HG02970 (cell line): Measurements from ENCODE around the gene U2AF2.
"Not testable (repeated sequence)": the region's sequence is repeated elsewhere in the genome, so short reads cannot be mapped to it uniquely, and the experiment has no call there.

Source experiments
- ATAC-seq: cut with Tn5 transposase; IDR thresholded peaks from one replicate; pipeline ENCODE4 v1.9.1; 2021; ENCODE audit warnings: mild to moderate bottlenecking, moderate library complexity, moderate number of reproducible peaks; ENCODE audit not compliant: unreplicated experiment, low FRiP score

Gene U2AF2

DNA sequence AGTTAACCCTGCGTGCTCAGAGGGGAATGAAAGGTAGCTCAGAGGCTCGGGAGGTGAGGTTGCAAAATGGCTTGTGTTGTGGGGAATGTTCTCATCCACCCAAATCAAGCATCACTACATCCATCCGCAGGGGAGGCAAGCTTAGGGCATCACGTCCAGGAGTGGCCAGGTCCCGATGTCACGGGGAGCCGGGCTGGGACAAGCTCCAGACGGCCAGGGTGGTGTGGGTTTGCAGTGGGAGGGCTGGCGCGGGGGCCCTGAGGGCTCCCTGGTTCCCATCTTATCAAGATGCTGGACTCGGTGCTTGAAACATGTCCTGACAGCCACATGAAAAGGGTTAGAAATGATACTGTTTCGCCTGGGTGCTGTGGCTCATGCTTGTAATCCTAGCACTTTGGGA lies 46.0 kb downstream of the U2AF2 start:
- no peak for ATAC-seq

DNA sequence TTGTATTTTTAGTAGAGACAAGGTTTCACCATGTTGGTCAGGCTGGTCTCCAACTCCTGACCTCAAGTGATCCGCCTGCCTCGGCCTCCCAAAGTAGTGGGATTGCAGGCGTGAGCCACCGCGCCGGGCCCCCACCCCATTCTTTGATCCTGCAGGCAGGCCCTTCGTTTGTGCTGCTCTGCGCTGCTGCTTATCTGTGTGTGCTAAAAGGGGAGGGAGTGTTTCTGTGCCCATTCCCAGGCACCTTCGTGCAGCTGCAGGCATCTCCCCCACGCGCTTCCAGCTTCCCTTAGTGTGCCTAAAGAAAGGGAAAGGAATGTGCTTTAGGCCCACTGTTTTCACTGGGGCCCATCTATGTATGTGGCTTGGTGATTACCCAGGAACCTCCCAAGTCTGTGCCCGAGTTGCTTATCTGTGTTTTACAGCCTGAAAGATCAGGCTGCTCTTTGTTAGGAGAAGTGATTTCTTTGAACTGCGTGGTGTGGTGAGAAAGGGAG lies 47.3 kb downstream of the U2AF2 start:
- ATAC-seq, result no peak

DNA sequence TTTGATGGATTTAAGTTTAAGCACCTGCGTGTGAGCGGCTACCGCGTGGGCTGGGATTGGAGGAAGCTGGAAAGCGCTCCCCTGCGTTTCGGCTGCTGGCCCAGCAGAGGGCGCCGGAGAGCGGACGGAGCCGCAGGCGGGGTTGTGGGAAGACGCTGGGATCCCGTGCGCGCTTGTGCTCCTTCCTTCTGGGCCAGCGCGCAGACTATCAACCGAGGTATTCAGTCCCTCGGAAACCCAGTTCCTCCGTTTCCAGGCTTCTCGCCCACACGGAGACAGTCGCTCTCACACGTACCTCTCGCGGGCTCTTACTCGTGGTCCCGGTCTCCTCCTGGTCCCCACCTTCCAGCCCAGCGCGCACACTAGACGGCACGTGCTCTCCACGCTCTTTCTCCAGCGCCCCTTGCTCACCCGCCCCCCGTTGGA lies 49.0 kb downstream of the U2AF2 start:
- no peak for ATAC-seq

DNA sequence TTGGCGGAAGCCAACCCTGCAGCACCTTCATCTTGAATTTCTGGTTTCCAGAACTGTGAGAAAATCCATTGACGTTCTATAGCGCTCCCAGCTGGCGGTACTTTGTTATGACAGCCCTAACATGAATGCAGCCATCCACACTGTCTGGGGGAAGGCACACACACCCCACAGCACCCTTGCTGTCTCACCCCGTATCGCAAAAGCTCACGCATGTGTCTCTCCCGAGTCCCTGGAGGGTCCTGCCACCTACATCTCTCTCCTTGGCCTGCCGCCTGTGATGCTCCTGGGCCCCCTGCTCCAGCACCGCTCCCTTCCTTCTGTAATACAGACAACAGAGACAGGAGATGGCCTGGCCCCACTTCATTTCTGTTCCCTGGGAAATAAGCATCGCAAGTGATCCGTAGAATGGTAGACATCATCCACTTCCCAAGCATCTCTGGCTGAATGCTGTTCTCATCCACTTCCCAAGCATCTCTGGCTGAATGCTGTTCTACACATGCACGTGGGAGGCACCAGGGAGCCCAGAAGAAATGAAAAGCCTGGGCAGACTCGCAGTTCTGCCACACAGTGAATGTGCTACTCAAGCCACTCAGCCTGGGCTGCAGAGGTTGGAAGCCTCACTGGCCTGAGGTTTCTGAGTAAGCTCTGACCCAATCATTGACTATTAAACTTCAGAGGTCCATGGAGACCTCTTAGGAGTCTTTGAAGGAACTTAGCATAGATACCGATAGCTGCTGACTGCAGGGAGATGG lies 49.8 kb downstream of the U2AF2 start:
- ATAC-seq, result no peak

DNA sequence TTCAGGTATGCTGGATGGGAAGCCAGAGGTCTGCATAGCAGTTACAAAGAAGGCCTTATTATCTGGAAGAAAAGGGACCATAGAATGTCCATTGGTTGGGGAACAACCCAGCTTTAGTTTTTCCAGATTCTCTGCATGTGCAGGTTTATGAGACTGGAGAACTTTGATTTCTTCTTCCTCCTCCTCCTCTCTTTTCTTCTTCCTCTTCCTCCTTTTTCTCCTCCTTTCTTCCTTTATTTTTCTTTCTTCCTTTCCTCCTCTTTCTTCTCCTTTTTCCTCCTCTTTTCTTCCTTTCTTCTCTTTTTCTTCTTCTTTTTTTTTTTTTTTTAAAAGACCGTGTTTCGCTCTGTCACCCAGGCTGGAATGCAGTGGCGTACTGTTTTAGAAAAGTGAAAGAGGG lies 51.1 kb downstream of the U2AF2 start:
- ATAC-seq, result no peak

DNA sequence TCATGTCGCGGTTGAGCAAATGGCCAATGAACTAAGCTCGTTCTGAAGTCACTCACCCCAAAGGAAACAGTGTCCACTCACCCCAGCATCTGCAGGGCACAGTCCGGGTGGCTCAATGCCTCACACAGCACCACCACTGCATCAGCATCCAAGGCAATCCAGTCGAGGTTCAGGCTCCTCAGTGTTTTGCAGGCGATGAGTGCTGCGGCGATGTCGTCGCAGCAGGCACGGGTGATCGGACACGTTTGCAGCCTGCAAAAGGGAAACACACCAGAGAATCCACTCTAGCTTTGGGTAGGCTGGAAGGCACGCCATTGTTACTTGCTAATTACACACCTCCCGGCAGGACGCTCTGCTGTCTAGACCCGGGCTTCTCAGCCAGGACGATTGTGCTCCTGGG lies 56.9 kb downstream of the U2AF2 start:
- no peak for ATAC-seq

DNA sequence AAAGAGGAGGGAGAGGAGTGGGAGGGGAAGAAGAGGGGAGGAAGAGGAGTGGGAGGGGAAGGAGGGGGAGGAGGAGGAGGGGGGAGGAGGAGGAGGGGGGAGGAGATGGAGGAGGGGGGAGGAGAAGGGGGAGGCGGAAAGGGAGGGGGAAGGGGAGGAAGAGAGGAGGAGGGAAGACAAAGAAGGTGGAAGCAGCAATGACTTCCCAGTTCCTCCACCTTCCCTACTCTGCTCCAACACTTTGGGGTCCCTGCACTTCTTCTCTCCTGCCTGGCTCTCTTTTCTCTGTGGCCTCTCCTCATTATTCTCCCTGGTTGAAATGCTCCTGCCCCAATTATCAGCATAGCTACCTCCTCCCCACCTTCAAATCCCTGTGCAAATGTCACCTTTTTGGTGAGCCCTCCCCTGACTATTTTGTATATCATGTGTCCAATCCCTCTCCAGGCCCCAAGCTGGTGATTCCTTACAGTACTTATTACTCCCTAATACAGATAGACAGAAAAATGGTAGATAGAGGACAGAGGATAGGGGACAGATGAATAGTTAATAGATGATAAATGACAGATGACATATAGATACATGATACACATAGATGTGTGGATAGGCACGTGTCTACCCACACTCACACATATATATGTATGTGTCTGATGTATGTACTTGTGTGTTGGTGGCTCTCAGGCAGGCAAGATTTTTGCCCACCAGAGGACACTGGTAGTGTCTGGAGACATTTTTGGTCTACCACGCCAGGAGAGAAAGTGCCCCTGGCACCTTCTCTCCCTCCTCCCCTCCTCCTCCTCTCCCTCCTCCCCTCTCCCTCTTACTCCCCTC lies 58.2 kb downstream of the U2AF2 start:
- no peak for ATAC-seq

DNA sequence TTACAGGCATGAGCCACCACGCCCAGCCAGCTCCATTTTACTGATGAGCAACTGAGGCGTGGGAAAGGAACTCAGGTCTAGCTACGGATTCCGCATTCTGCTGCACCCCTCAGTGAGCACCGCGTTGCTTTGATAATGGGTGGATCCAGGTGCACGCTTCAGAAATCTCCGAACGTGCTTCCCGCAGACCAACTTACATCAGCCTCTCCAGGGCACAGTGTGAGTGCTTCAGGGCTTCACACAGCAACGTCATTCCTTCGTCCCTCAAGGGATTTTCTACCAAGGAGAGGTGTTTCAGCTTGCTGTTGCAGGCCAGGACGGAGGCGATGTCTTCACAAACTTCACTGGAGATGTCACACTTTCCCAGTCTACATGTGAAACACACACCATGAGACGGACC lies 61.7 kb downstream of the U2AF2 start:
- ATAC-seq, result no peak

DNA sequence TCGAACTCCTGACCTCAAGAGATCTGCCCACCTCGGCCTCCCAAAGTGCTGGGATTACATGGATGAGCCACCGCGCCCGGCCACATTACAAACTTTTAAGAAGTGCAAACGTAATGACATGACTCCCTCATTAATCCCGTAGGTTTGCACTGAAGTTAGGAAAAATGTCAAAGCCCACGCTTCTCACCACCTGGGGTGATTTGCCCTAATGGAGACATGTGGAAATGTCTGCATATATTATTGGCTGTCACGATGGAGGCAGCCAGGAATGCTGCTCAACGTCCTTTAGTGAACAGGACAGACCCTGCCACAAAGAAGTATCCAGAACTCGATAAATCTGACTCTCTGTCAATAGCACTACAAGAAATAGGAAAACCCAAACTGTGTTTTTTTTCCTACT lies 62.4 kb downstream of the U2AF2 start:
- ATAC-seq, result no peak

DNA sequence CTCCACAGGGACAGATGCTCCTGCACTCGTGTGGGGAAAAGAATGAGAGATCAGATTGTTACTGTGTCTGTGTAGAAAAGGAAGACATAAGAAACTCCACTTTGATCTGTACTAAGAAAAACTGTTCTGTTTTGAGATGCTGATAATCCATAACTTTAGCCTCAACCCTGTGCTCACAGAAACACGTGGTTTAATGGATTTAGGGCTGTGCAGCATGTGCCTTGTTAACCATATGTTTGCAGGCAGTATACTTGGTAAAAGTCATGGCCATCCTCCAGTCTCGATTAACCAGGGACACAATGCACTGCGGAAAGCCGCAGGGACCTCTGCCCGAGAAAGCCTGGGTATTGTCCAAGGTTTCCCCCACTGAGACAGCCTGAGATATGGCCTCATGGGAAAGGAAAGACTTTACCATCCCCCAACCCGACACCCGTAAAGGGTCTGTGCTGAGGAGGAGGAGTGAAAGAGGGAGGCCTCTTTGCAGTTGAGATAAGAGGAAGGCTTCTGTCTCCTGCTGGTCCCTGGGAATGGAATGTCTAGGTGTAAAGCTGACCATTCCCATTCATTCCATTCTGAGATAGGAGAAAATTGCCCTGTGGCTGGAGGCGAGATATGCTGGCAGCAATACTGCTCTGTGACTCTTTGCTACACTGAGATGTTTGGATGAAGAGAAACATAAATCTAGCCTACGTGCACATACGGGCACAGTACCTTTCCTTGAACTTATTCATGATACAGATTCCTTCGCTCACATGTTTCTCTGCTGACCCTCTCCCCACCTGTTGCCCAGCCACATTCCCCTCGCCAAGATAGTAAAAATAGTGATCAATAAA lies 63.3 kb downstream of the U2AF2 start:
- ATAC-seq, result not testable (repeated sequence)

DNA sequence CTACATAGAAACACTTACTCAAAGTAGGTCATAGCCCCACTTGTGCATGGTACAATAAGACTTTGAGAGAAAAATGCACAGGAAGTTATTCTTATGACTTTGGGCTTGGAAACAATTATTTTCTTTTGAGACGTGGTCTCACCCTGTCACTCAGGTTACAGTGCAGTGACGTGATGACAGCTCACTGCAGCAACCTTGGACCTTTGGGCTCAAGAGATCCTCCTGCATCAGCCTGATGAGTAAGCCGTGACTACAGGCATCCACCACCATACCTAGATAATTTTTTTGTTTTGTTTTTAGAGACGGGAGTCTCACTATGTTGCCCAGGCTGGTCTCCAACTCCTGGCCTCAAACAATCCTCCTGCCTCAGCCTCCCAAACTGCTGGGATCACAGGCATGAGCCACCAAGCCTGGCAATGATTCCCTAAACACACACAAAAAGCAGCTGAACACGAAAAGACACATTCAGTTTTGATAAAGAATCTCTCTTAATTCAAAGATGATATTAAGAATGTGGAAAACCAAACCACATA lies 65.4 kb downstream of the U2AF2 start:
- ATAC-seq, result no peak

DNA sequence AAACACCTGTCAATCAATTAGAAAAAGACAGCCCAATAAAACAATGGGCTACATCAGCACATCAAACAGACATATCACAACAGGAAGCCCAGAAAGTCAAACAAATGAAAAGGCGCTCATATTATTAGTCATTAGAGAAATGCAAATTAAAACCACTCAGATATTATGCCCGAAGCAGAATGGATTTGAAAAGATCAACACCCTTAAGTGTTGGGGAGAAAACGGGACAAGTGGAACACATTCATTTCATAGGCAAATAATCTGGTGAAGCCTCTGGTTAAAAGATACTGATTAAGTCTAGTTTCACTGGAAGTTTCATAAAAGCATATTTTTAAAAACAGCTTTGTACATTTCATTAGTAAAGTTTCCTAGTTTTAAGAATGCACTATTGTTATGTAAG lies 66.0 kb downstream of the U2AF2 start:
- ATAC-seq, result no peak

DNA sequence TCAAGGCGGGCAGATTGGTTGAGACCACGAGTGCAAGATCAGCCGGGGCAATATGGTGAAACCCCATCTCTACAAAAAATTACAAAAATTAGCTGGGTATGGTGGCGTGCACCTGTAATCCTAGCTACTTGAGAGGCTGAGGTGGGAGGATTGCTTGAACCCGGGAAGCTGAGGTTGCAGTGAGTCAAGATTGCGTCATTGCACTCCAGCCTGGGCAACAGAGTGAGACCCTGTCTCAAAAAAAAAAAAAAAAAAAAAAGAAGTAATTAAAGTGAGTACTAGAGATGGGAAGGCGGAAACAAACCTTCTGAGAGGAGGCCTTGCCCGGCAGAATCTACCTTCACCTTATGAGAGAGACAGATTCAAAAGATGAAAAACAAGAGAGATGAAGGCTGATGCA lies 68.7 kb downstream of the U2AF2 start:
- ATAC-seq, result no peak
